Esophagus muscularis mucosa (tissue), 4 donors: ENCODE data around the gene AUTS2. TPM values are rescaled to one million over a fixed set of nuclear protein-coding genes. Genes with fewer than 3 reads are reported as not detected.

Experiments
- DNase-seq: peaks from one replicate; pipeline ENCODE4 v3.0.0-alpha.2; 2017; ENCODE audit errors: extremely low spot score
- H3K27ac ChIP-seq, 4 donors: fragments of 200-600 bp; sonication (generic); replicated peaks in 1 of 4; 1 replicate in 3 of 4; 2 replicates in 1 of 4; pipeline ENCODE4 v1.5.1; 2016 to 2019; ENCODE audit warnings: mild to moderate bottlenecking in 1 of 4
- H3K27me3 ChIP-seq, 4 donors: fragments of 200-600 bp; sonication (generic); one replicate each; pipeline versions ENCODE4 v1.5.1 to v1.6.0; 2016 to 2019
- H3K36me3 ChIP-seq, 4 donors: fragments of 200-600 bp; sonication (generic); one replicate each; pipeline ENCODE4 v1.5.1; 2016 to 2019
- H3K4me1 ChIP-seq, 4 donors: fragments of 200-600 bp; sonication (generic); one replicate each; pipeline ENCODE4 v1.5.1; 2016 to 2019
- H3K4me3 ChIP-seq, 4 donors: fragments of 200-600 bp; sonication (generic); 1 replicate in 2 of 4; 2 replicates in 2 of 4; pipeline ENCODE4 v1.5.1; 2016 to 2019; ENCODE audit warnings: mild to moderate bottlenecking in 4 of 4, moderate library complexity in 1 of 4
- H3K9me3 ChIP-seq, 4 donors: fragments of 200-600 bp; sonication (generic); 1 replicate in 3 of 4; 2 replicates in 1 of 4; pipeline ENCODE4 v1.5.1; 2016 to 2019
- CTCF ChIP-seq, 3 experiments: fragments of 200-600 bp in 2 of 3; fragments of 450-650 bp in 1 of 3; sonication (generic) in 2 of 3; IDR thresholded peaks; one replicate each; pipeline ENCODE4 v1.5.1; 2017 to 2019; ENCODE audit warnings: antibody characterized with exemption in 3 of 3, mild to moderate bottlenecking in 2 of 3, moderate library complexity in 1 of 3
- EP300 ChIP-seq: sonication (generic); formaldehyde crosslinking; IDR thresholded peaks from one replicate; pipeline ENCODE4 v1.6.1; 2017; ENCODE audit warnings: antibody characterized with exemption
- POLR2A ChIP-seq: fragments of 450-650 bp; IDR thresholded peaks from one replicate; pipeline ENCODE4 v1.6.1; 2017; ENCODE audit warnings: antibody characterized with exemption, moderate library complexity, mild to moderate bottlenecking, low read depth
- POLR2AphosphoS5 ChIP-seq, 2 donors: sonication (generic); formaldehyde crosslinking; IDR thresholded peaks; one replicate each; pipeline ENCODE4 v1.6.1; 2017; ENCODE audit warnings: antibody characterized with exemption in 2 of 2
- WGBS: methylation state at CpG from one replicate; pipeline ENCODE4 v1.1.5; 2018; 5-methylcytosine and 5-hydroxymethylcytosine counted together
- intact Hi-C: fragments of 100-400 bp; cut with DNase I; formaldehyde crosslinking; loops from one replicate; pipeline ENCODE4 v1.15.1; 2023
- total RNA-seq, 4 donors: library from RNA; depleted of rRNA; stranded (reverse); fragments of >200 nt; gene quantifications; one replicate each; pipeline versions ENCODE4 v1.1.0 to v1.2.1, GENCODE V29; 2016

AUTS2 gene
- total RNA-seq, 4 donors from 2014 or later = 18.5 to 44.9 (median 34.2) TPM

GRCh38 chr7:70093205-70093904, 495.1 kb downstream of the AUTS2 start:
- Histone ChIP-seq H3K36me3 (no peaks in the 10 kb centered on the region), H3K4me3 (peak overlapping the region in 2 of 4 donors; percentile 6 to 31), H3K9me3 (no peaks in the 10 kb centered on the region), H3K27ac (no peak overlapping the region), H3K27me3 (no peaks in the 10 kb centered on the region), H3K4me1 (peaks cover 21 to 46% (median 45%) of the 10 kb centered on the region in 4 donors)
- DNase-seq = no peak
- intact Hi-C loops = no loop called here
- TF ChIP-seq POLR2AphosphoS5 (IDR thresholded peaks at IDR 0.05) (no peak), EP300 (no peak)
- 51% methylated on average over 4 of the region's 4 CpGs for WGBS

GRCh38 chr7:70094831-70095230, 496.6 kb downstream of the AUTS2 start:
- no peak overlapping the region for H3K4me3 ChIP-seq
- WGBS = 72% methylated on average over 3 of the region's 3 CpGs
- H3K36me3 ChIP-seq = no peaks in the 10 kb centered on the region
- no peak for DNase-seq
- intact Hi-C loops = no loop called here
- no peak for TF ChIP-seq EP300
- TF ChIP-seq CTCF (IDR thresholded peaks at IDR 0.05) = no peak
- no peak for TF ChIP-seq POLR2A
- TF ChIP-seq POLR2AphosphoS5 (IDR thresholded peaks at IDR 0.05) = no peak
- no peak overlapping the region for H3K27ac ChIP-seq
- H3K4me1 ChIP-seq = peaks cover 34 to 61% (median 58%) of the 10 kb centered on the region in 4 donors
- no peaks in the 10 kb centered on the region for H3K9me3 ChIP-seq
- H3K27me3 ChIP-seq = no peaks in the 10 kb centered on the region

GRCh38 chr7:70097645-70098044, 499.4 kb downstream of the AUTS2 start:
- no peak overlapping the region for H3K27ac ChIP-seq
- no peak for DNase-seq
- H3K4me3 ChIP-seq = no peak overlapping the region
- H3K27me3 ChIP-seq = no peaks in the 10 kb centered on the region
- H3K4me1 ChIP-seq = peaks cover 34 to 52% (median 44%) of the 10 kb centered on the region in 4 donors
- no peaks in the 10 kb centered on the region for H3K36me3 ChIP-seq
- 95% methylated on average over 2 of the region's 2 CpGs for WGBS
- intact Hi-C loops = no loop called here
- TF ChIP-seq POLR2AphosphoS5 (IDR thresholded peaks at IDR 0.05) (no peak), CTCF (IDR thresholded peaks at IDR 0.05) (no peak), POLR2A (no peak), EP300 (no peak)
- H3K9me3 ChIP-seq = no peaks in the 10 kb centered on the region

GRCh38 chr7:70098133-70098561, 499.9 kb downstream of the AUTS2 start:
- H3K4me1 ChIP-seq = peaks cover 29 to 47% (median 39%) of the 10 kb centered on the region in 4 donors
- H3K27me3 ChIP-seq = no peaks in the 10 kb centered on the region
- 55% methylated on average over 3 of the region's 3 CpGs for WGBS
- intact Hi-C loops = no loop called here
- H3K36me3 ChIP-seq = no peaks in the 10 kb centered on the region
- H3K27ac ChIP-seq = no peak overlapping the region
- H3K9me3 ChIP-seq = no peaks in the 10 kb centered on the region
- no peak for TF ChIP-seq CTCF (IDR thresholded peaks at IDR 0.05)
- no peak for TF ChIP-seq POLR2AphosphoS5 (IDR thresholded peaks at IDR 0.05)
- TF ChIP-seq POLR2A = no peak
- TF ChIP-seq EP300 = no peak
- no peak for DNase-seq
- no peak overlapping the region for H3K4me3 ChIP-seq

DNA sequence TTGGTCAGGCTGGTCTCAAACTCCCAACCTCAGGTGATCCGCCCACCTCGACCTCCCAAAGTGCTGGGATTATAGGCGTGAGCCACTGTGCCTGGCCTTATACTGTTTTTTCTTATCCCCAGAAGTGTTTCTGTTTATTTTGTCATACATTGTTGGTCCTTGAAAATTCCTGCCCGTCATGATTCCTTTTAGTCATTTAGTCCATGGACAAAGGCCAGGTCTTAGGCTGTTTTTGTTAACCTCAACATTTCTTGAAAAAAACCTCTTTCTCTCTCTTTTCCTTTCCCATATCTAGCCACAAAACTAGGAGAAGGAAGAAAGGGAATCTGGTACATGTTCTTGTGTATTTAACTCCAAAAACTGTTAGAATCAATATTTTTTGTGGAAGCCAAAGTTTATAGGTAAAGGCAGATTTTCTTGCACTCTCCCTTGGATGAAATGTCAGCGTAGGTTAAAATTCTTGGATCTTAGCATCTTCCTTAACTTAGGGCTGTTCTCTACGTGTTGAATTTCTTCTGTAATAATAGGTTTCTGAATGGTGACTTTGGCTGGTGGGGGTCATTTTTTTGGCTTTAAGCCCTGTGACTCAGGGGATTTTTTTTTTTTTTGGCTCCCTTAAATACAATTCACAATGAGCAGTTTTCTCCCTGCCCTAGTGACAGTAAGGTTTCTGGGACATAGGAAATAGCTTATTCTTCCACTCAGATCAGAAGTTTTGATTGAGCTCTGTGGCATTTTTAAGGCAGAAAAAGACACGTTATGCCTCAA, 500.8 kb downstream of the AUTS2 start:
- no peak for DNase-seq
- Histone ChIP-seq H3K27me3 (no peaks in the 10 kb centered on the region), H3K9me3 (no peaks in the 10 kb centered on the region), H3K27ac (no peak overlapping the region), H3K36me3 (no peaks in the 10 kb centered on the region), H3K4me3 (no peak overlapping the region), H3K4me1 (peaks cover 22 to 38% (median 30%) of the 10 kb centered on the region in 4 donors)
- WGBS = 65% methylated on average over 7 of the region's 7 CpGs
- TF ChIP-seq POLR2A (no peak), CTCF (IDR thresholded peaks at IDR 0.05) (no peak), POLR2AphosphoS5 (IDR thresholded peaks at IDR 0.05) (no peak), EP300 (no peak)
- intact Hi-C loops = no loop called here
